Measurements from ENCODE around the gene GLG1. TPM values are rescaled to one million over a fixed set of nuclear protein-coding genes. Genes with fewer than 3 reads are reported as not detected.

GLG1 gene
- total RNA-seq, 1 experiment from 2014 or later = 135 TPM

GRCh38 chr16:74463888-74464287 is 143.0 kb downstream of the GLG1 start:
- Histone ChIP-seq H3K14ac (ENCODE audit: insufficient read depth, low read length) (no peak overlapping the region), H4K20me1 (ENCODE audit: control insufficient read depth, insufficient read depth, insufficient read length) (no peaks in the 10 kb centered on the region), H3T11ph (ENCODE audit: low read length) (no peak overlapping the region), H3K9me3 (ENCODE audit: control insufficient read depth, low read depth, low read length) (no peaks in the 10 kb centered on the region), H3K79me1 (ENCODE audit: insufficient read depth, low read depth, low read length, poor library complexity, severe bottlenecking) (no peaks in the 10 kb centered on the region), H2AFZ (ENCODE audit: low read length) (no peak overlapping the region), H3K56ac (ENCODE audit: insufficient read length, low read depth, low read length) (no peak overlapping the region), H2BK12ac (ENCODE audit: insufficient read length, low read depth, low read length) (no peak overlapping the region), H2AK5ac (ENCODE audit: insufficient read length, low read length) (no peak overlapping the region), H4K91ac (ENCODE audit: insufficient read length, low read depth, low read length) (no peak overlapping the region), H3K23ac (ENCODE audit: insufficient read length, low read depth, low read length) (no peak overlapping the region), H2BK5ac (ENCODE audit: insufficient read length, low read length) (no peak overlapping the region), H3K27ac (ENCODE audit: insufficient read length, low read depth, low read length) (no peak overlapping the region), H3K27me3 (ENCODE audit: insufficient read depth, low read length) (no peaks in the 10 kb centered on the region), H3K18ac (ENCODE audit: insufficient read length, low read depth, low read length) (no peak overlapping the region), H2BK20ac (ENCODE audit: low read depth, low read length, poor library complexity, severe bottlenecking) (no peak overlapping the region), H4K8ac (replicated peaks; ENCODE audit: insufficient read length, low read depth, low read length) (no peak overlapping the region), H3K4me1 (ENCODE audit: insufficient read depth, low read length) (no peaks in the 10 kb centered on the region), H3K79me2 (ENCODE audit: insufficient read depth, low read length) (no peaks in the 10 kb centered on the region), H2BK120ac (ENCODE audit: low read depth, low read length, poor library complexity, severe bottlenecking) (no peak overlapping the region), H3K4me2 (ENCODE audit: insufficient read depth, insufficient read length, low read length) (no peak overlapping the region), H4K5ac (ENCODE audit: insufficient read length, low read depth, low read length) (no peak overlapping the region), H3K23me2 (ENCODE audit: insufficient read length, low read depth, low read length, poor library complexity, severe bottlenecking) (no peaks in the 10 kb centered on the region), H3K4ac (ENCODE audit: low read depth, low read length) (no peak overlapping the region), H2BK15ac (ENCODE audit: low read depth, low read length) (no peak overlapping the region), H3K9ac (ENCODE audit: extremely low read depth, insufficient read length, low read length) (no peak overlapping the region)
- H3K27ac Mint-ChIP-seq = no peak overlapping the region
- H3K9me3 Mint-ChIP-seq = no peaks in the 10 kb centered on the region
- no CpG with 5 or more reads among the region's 2 CpGs for WGBS (ENCODE audit: extremely low coverage, insufficient read length, low lambda C conversion rate)
- peaks cover 41 to 93% (median 78%) of the 10 kb centered on the region in 3 experiments; a peak in 6 of 7 replicates for H3K36me3 Mint-ChIP-seq (ENCODE audit: insufficient read depth in 1 of 3, low read depth in 3 of 3)
- TF ChIP-seq CTCF (conservative IDR thresholded peaks at IDR 0.05) = no peak
- H3K4me1 Mint-ChIP-seq = no peaks in the 10 kb centered on the region
- DNase-seq = no peak
- H3K27me3 Mint-ChIP-seq (ENCODE audit: low read depth) = no peaks in the 10 kb centered on the region
- no peak overlapping the region for H3K4me3 Mint-ChIP-seq

All from H9 (cell line).